SK-N-SH (cell line): ENCODE results near the gene GPR183. TPM values are rescaled to one million over a fixed set of nuclear protein-coding genes. Genes with fewer than 3 reads are reported as not detected.
A peak's percentile ranks its signal among the peaks of the same experiment; 100 is the strongest.

Source experiments
- CTCF ChIA-PET: fragments of 300-600, 350-600 bp; formaldehyde crosslinking; extraction: SDS; loops from one replicate; lab custom pipeline; 2021; lab: Yijun Ruan, JAX
- POLR2A ChIA-PET: fragments of 350-600 bp; sonication (Branson Sonifier 250); formaldehyde crosslinking; extraction: SDS; loops from one replicate; lab custom pipeline; 2020; ENCODE audit warnings: antibody characterized with exemption, inconsistent platforms; lab: Yijun Ruan, JAX
- DNase-seq: peaks from one replicate; pipeline ENCODE4 v3.0.0; 2012
- H2AFZ ChIP-seq: fragments of 200-600 bp; sonication (generic); 2 replicates; pipeline ENCODE4 v1.8.1; 2016; ENCODE audit warnings: antibody characterized with exemption, mild to moderate bottlenecking, low read depth
- H3F3A ChIP-seq: fragments of 200-600 bp; sonication (generic); replicated peaks from 2 replicates; pipeline ENCODE3; 2016; ENCODE audit warnings: antibody characterized with exemption, mild to moderate bottlenecking; ENCODE audit not compliant: insufficient read depth
- H3K27ac ChIP-seq, 2 experiments: fragments of 200-500 bp in 1 of 2; fragments of 200-600 bp in 1 of 2; sonication (Bioruptor generic) in 1 of 2; sonication (generic), shearing (Covaris generic) in 1 of 2; 2 replicates each; pipeline versions ENCODE4 v1.5.1 to v1.6.1; 2014 to 2016; ENCODE audit warnings: low read depth in 2 of 2, inconsistent platforms in 1 of 2, low read length in 1 of 2, mild to moderate bottlenecking in 1 of 2, mixed read lengths in 1 of 2
- H3K27me3 ChIP-seq: fragments of 200-600 bp; sonication (generic), shearing (Covaris generic); 2 replicates; pipeline ENCODE4 v1.6.1; 2016; ENCODE audit warnings: mixed run types; ENCODE audit not compliant: insufficient read depth
- H3K36me3 ChIP-seq, 2 experiments: fragments of 200-500 bp in 1 of 2; fragments of 200-600 bp in 1 of 2; sonication (Bioruptor generic) in 1 of 2; sonication (generic) in 1 of 2; replicated peaks in 1 of 2; 2 replicates each; pipeline versions ENCODE3 to v1.5.1; 2014 to 2016; ENCODE audit warnings: low read length in 1 of 2, mild to moderate bottlenecking in 1 of 2; ENCODE audit not compliant: insufficient read depth in 2 of 2, control insufficient read depth in 1 of 2
- H3K4me1 ChIP-seq, 2 experiments: fragments of 200-500 bp in 1 of 2; fragments of 200-600 bp in 1 of 2; sonication (Bioruptor generic) in 1 of 2; sonication (generic), shearing (Covaris generic) in 1 of 2; 2 replicates each; pipeline versions ENCODE4 v1.5.1 to v1.6.1; 2014 to 2016; ENCODE audit warnings: low read depth in 1 of 2, low read length in 1 of 2, mixed run types in 1 of 2; ENCODE audit not compliant: insufficient read depth in 2 of 2, control insufficient read depth in 1 of 2
- H3K4me2 ChIP-seq: fragments of 200-600 bp; sonication (generic), shearing (Covaris generic); 2 replicates; pipeline ENCODE4 v1.6.1; 2017; ENCODE audit warnings: mixed run types
- H3K4me3 ChIP-seq, 2 experiments: fragments of 200-500 bp in 1 of 2; fragments of 200-600 bp in 1 of 2; sonication (Bioruptor generic) in 1 of 2; sonication (generic), shearing (Covaris generic) in 1 of 2; 2 replicates each; pipeline versions ENCODE4 v1.5.1 to v1.8.1; 2014 to 2016; ENCODE audit warnings: low read depth in 2 of 2, inconsistent platforms in 1 of 2, low read length in 1 of 2, mild to moderate bottlenecking in 1 of 2, mixed read lengths in 1 of 2, moderate library complexity in 1 of 2
- H3K79me2 ChIP-seq: fragments of 200-600 bp; sonication (generic); 2 replicates; pipeline ENCODE4 v1.8.1; 2017; ENCODE audit warnings: mild to moderate bottlenecking; ENCODE audit not compliant: insufficient read depth
- H3K9ac ChIP-seq: fragments of 200-600 bp; sonication (generic); 2 replicates; pipeline ENCODE4 v1.6.1; 2017; ENCODE audit warnings: mixed run types
- H3K9me2 ChIP-seq: fragments of 200-600 bp; sonication (generic); 2 replicates; pipeline ENCODE4 v1.6.1; 2017; ENCODE audit warnings: mixed run types
- H3K9me3 ChIP-seq: fragments of 200-600 bp; sonication (generic); 2 replicates; pipeline ENCODE4 v1.6.1; 2017; ENCODE audit warnings: mixed run types, mild to moderate bottlenecking, moderate library complexity
- H4K20me1 ChIP-seq: fragments of 200-600 bp; sonication (generic); 2 replicates; pipeline ENCODE4 v1.6.1; 2017; ENCODE audit warnings: mild to moderate bottlenecking, mixed run types; ENCODE audit not compliant: insufficient read depth
- CHD2 ChIP-seq: fragments of 150-350 bp; IDR thresholded peaks from 2 replicates; pipeline ENCODE4 v1.6.1; 2018; ENCODE audit warnings: low read length; ENCODE audit not compliant: partially characterized antibody
- EP300 ChIP-seq, 2 experiments: IDR thresholded peaks; 2 replicates each; pipeline versions ENCODE4 v1.4.0 to v1.6.1; 2012; ENCODE audit warnings: borderline replicate concordance in 1 of 2, low read depth in 1 of 2, low read length in 1 of 2
- FOSL2 ChIP-seq: IDR thresholded peaks from 2 replicates; pipeline ENCODE4 v1.4.0; 2012; ENCODE audit warnings: low read depth, mild to moderate bottlenecking, moderate library complexity, borderline replicate concordance
- GABPA ChIP-seq: IDR thresholded peaks from 2 replicates; pipeline ENCODE4 v1.4.0; 2012; ENCODE audit warnings: low read depth, mild to moderate bottlenecking
- JUND ChIP-seq: IDR thresholded peaks from 2 replicates; pipeline ENCODE4 v1.4.0; 2012
- MEF2A ChIP-seq: IDR thresholded peaks from 2 replicates; pipeline ENCODE4 v1.4.0; 2012; ENCODE audit warnings: low read depth, borderline replicate concordance
- NFIC ChIP-seq: IDR thresholded peaks from 2 replicates; pipeline ENCODE4 v1.4.0; 2012; ENCODE audit warnings: borderline replicate concordance
- POLR2AphosphoS5 ChIP-seq: IDR thresholded peaks from 2 replicates; pipeline ENCODE4 v1.6.1; 2012; ENCODE audit warnings: low read depth, low read length
- RFX5 ChIP-seq: IDR thresholded peaks from 2 replicates; pipeline ENCODE4 v1.6.1; 2012; ENCODE audit warnings: mild to moderate bottlenecking, improper control_type of control experiment, low read length
- RXRA ChIP-seq: IDR thresholded peaks from 2 replicates; pipeline ENCODE4 v1.4.0; 2012; ENCODE audit warnings: low read depth, mild to moderate bottlenecking, borderline replicate concordance
- SIN3A ChIP-seq: IDR thresholded peaks from 2 replicates; pipeline ENCODE4 v1.6.1; 2012; ENCODE audit warnings: low read depth, mild to moderate bottlenecking, low read length, moderate library complexity, borderline replicate concordance
- SMC3 ChIP-seq: IDR thresholded peaks from 2 replicates; pipeline ENCODE4 v1.6.1; 2012; ENCODE audit warnings: low read depth, low read length, improper control_type of control experiment
- TAF1 ChIP-seq: IDR thresholded peaks from 2 replicates; pipeline ENCODE4 v1.6.1; 2012; ENCODE audit warnings: low read depth, mild to moderate bottlenecking, low read length, moderate library complexity, borderline replicate concordance
- TCF12 ChIP-seq: IDR thresholded peaks from 2 replicates; pipeline ENCODE4 v1.4.0; 2012
- TEAD4 ChIP-seq: IDR thresholded peaks from 2 replicates; pipeline ENCODE4 v1.4.0; 2012; ENCODE audit warnings: mild to moderate bottlenecking, borderline replicate concordance; ENCODE audit not compliant: insufficient read depth
- WGBS: methylation state at CpG from one replicate; pipeline ENCODE4 v1.1.6; 2017; ENCODE audit warnings: low lambda C conversion rate; 5-methylcytosine and 5-hydroxymethylcytosine counted together
- polyA plus RNA-seq, 3 experiments: library from polyadenylated mRNA; depleted of rRNA; stranded (reverse); fragments of >200 nt; gene quantifications; 2 replicates each; pipeline ENCODE4 v1.2.3, GENCODE V29; 2012
- TF ChIP-seq, protein P1 (sequence below): IDR thresholded peaks from 2 replicates; pipeline ENCODE4; 2012
- TF ChIP-seq, protein P2 (sequence below): IDR thresholded peaks from 2 replicates; pipeline ENCODE4 v1.4.0; 2012; ENCODE audit warnings: low read depth
- TF ChIP-seq, protein P3 (sequence below): IDR thresholded peaks from 2 replicates; pipeline ENCODE4 v1.4.0; 2012; ENCODE audit warnings: low read depth, borderline replicate concordance

The GPR183 gene
- polyA plus RNA-seq, 1 of the 3 experiments (the other 2 are of a cell fraction): 0.07 TPM

DNA sequence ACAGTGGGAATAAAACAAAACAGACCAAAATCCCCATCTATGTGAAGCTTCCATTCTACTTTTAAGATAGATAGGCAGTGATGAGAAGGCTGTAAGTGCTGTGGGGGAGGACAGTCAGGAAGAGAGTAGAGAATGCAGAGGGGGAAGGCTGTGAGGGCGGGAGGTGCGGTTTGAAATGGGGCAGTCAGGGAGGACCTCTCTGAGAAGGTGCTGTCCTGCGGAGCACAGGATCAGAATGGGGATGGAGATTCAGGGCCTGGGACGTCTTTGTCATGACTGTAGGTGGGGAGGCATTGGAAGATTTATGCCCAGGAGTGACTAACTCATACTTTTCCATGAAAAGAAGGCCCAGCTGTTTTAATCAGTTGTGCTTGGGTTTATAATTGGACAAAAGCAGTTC is 3.9 kb upstream of the GPR183 start:
- DNase-seq: no peak
- WGBS: 81% methylated on average over 4 of the region's 4 CpGs
- H2AFZ ChIP-seq: no peak overlapping the region
- CTCF ChIA-PET: interaction anchor here (1.0 kb wide), 1 partner anchor 125 kb away, joined by 3 read pairs; no protein-coding TSS in a partner anchor
- peaks cover 6% of the 10 kb centered on the region; the same call in 1 of the 2 replicates for H3K79me2 ChIP-seq
- peaks cover 7 to 17% of the 10 kb centered on the region in 2 experiments for H3K36me3 ChIP-seq
- peaks cover 30% of the 10 kb centered on the region for H3F3A ChIP-seq
- H4K20me1 ChIP-seq: 0 out of 2 replicates have a peak, but pooled peaks cover 5% of the 10 kb centered on the region
- peak overlapping the region; percentile 23; the same call in 1 of the 2 replicates for H3K4me2 ChIP-seq
- no peak overlapping the region for H3K4me3 ChIP-seq
- POLR2A ChIA-PET: no interaction called here
- H3K9me3 ChIP-seq: no peaks in the 10 kb centered on the region
- peaks cover 23 to 43% of the 10 kb centered on the region in 2 experiments for H3K4me1 ChIP-seq
- TF ChIP-seq MEF2A (no peak), SIN3A (no peak)
- TF ChIP-seq, protein P1, sequence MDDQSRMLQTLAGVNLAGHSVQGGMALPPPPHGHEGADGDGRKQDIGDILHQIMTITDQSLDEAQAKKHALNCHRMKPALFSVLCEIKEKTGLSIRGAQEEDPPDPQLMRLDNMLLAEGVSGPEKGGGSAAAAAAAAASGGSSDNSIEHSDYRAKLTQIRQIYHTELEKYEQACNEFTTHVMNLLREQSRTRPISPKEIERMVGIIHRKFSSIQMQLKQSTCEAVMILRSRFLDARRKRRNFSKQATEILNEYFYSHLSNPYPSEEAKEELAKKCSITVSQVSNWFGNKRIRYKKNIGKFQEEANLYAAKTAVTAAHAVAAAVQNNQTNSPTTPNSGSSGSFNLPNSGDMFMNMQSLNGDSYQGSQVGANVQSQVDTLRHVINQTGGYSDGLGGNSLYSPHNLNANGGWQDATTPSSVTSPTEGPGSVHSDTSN: 0 out of 2 replicates have a peak, but pooled peaks have one; percentile 17
- H3K9me2 ChIP-seq: no peaks in the 10 kb centered on the region
- H3K9ac ChIP-seq: no peak overlapping the region
- H3K27me3 ChIP-seq: no peaks in the 10 kb centered on the region
- H3K27ac ChIP-seq: peak overlapping the region; percentile 83 to 93

DNA sequence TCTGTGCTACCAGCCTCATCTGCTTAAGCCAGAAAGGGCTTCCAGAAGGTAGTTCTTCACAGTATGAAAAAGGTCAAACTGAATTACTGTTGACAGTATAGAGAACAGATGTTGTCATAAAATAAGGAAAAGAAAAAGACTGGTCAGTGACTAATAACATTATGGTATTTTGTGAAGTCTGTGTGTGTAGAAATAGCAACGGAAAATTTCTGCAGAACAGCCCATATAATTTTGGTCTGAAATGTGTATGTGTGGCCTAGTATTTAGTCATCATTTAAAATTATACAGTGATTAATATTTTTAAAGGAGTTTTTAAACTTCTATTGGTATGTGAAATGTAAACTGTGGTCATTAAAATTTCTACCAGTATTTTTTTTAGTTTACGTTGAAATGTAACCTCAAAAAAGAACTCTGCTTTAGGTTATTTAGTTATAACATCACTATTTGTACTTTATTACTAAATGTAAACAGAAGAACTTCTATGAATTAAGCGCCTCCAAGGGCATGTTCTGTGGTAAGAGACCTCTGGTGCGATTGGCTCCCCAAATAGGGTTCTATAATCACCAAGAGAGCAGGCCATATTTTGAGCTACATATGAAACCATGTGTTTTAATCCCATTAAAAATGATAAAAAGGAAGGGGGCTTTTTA is 3.3 kb upstream of the GPR183 start:
- no peaks in the 10 kb centered on the region for H3K27me3 ChIP-seq
- ChIA-PET POLR2A (interaction anchor here (0.6 kb wide), 1 partner anchor 17 kb away, joined by 3 read pairs; no protein-coding TSS in a partner anchor), CTCF (interaction anchor here (1.0 kb wide), 1 partner anchor 126 kb away, joined by 3 read pairs; no protein-coding TSS in a partner anchor)
- H3K79me2 ChIP-seq: peaks cover 6% of the 10 kb centered on the region; the same call in 1 of the 2 replicates
- peaks cover 23 to 43% of the 10 kb centered on the region in 2 experiments for H3K4me1 ChIP-seq
- H3K9me3 ChIP-seq: no peaks in the 10 kb centered on the region
- H3K36me3 ChIP-seq: peaks cover 6 to 17% of the 10 kb centered on the region in 2 experiments
- H2AFZ ChIP-seq: no peak overlapping the region
- peak overlapping the region; percentile 23; the same call in 1 of the 2 replicates for H3K4me2 ChIP-seq
- 62% methylated on average over 4 of the region's 4 CpGs for WGBS
- H3K4me3 ChIP-seq: no peak overlapping the region
- 0 out of 2 replicates have a peak, but pooled peaks cover 5% of the 10 kb centered on the region for H4K20me1 ChIP-seq
- peak overlapping the region; percentile 83 to 93 for H3K27ac ChIP-seq
- DNase-seq: peak; percentile 25
- H3K9ac ChIP-seq: no peak overlapping the region; the same call in 1 of the 2 replicates
- H3K9me2 ChIP-seq: no peaks in the 10 kb centered on the region
- H3F3A ChIP-seq: peaks cover 30% of the 10 kb centered on the region
- TF ChIP-seq POLR2AphosphoS5 (peak; percentile 49; the same call in 1 of the 2 replicates), TEAD4 (no peak), NFIC (peak; percentile 62), GABPA (no peak), RXRA (no peak; the same call in 1 of the 2 replicates), TAF1 (no peak), SMC3 (no peak), FOSL2 (peak; percentile 38; the same call in 1 of the 2 replicates), TCF12 (peak; percentile 95), CHD2 (no peak), RFX5 (no peak), JUND (peak; percentile 62), EP300 (IDR thresholded peaks at IDR 0.05; ENCODE audit: borderline replicate concordance in 1 of 2, low read depth in 1 of 2, low read length in 1 of 2) (peak; percentile 71 to 79; a peak in 2 of 4 replicates)
- TF ChIP-seq, protein P2, sequence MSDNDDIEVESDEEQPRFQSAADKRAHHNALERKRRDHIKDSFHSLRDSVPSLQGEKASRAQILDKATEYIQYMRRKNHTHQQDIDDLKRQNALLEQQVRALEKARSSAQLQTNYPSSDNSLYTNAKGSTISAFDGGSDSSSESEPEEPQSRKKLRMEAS: 0 out of 2 replicates have a peak, but pooled peaks have one; percentile 22
- TF ChIP-seq, protein P3, sequence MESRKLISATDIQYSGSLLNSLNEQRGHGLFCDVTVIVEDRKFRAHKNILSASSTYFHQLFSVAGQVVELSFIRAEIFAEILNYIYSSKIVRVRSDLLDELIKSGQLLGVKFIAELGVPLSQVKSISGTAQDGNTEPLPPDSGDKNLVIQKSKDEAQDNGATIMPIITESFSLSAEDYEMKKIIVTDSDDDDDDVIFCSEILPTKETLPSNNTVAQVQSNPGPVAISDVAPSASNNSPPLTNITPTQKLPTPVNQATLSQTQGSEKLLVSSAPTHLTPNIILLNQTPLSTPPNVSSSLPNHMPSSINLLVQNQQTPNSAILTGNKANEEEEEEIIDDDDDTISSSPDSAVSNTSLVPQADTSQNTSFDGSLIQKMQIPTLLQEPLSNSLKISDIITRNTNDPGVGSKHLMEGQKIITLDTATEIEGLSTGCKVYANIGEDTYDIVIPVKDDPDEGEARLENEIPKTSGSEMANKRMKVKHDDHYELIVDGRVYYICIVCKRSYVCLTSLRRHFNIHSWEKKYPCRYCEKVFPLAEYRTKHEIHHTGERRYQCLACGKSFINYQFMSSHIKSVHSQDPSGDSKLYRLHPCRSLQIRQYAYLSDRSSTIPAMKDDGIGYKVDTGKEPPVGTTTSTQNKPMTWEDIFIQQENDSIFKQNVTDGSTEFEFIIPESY: no peak
- TF ChIP-seq, protein P1: peak; percentile 94
